Activated naive CD8-positive, alpha-beta T cell treated with anti-CD3 and anti-CD28 coated beads, Interleukin-2, amount 50 U/mL, for 16 hours (primary cell): Measurements from ENCODE around the gene OTOS.

ENCODE experiments used
- DNase-seq: peaks from one replicate; pipeline ENCODE4 v3.0.0-alpha.2; 2020; ENCODE audit warnings: low read depth, low spot score

OTOS gene

GRCh38 chr2:240151477-240152031 lies 11.1 kb upstream of the OTOS start:
- DNase-seq = no peak

GRCh38 chr2:240149943-240150784 lies 9.7 kb upstream of the OTOS start:
- no peak for DNase-seq

- DNase-seq = no peak
These were observed 7.6 kb upstream of the OTOS start for GRCh38 chr2:240147911-240148587.

GRCh38 chr2:240147382-240147781 lies 6.9 kb upstream of the OTOS start:
- no peak for DNase-seq

GRCh38 chr2:240146627-240147278 lies 6.3 kb upstream of the OTOS start:
- no peak for DNase-seq

- no peak for DNase-seq
These were observed 5.7 kb upstream of the OTOS start for GRCh38 chr2:240146141-240146561.

GRCh38 chr2:240145461-240145860 lies 5.0 kb upstream of the OTOS start:
- no peak for DNase-seq

GRCh38 chr2:240144649-240145261 lies 4.3 kb upstream of the OTOS start:
- no peak for DNase-seq

GRCh38 chr2:240143801-240144648 lies 3.6 kb upstream of the OTOS start:
- peak; percentile 69 for DNase-seq

- DNase-seq = no peak
These were observed 2.8 kb upstream of the OTOS start for GRCh38 chr2:240143276-240143675.

GRCh38 chr2:240142859-240143258 lies 2.4 kb upstream of the OTOS start:
- DNase-seq = no peak

- no peak for DNase-seq
These were observed 1.9 kb upstream of the OTOS start for GRCh38 chr2:240142256-240142775.

- no peak for DNase-seq
These were observed 1.3 kb upstream of the OTOS start for GRCh38 chr2:240141736-240142135.

- DNase-seq = no peak
These were observed 462 bp upstream of the OTOS start for GRCh38 chr2:240140920-240141319.

- no peak for DNase-seq
These were observed 628 bp downstream of the OTOS start for GRCh38 chr2:240139666-240140393.

GRCh38 chr2:240139011-240139441 lies 1.4 kb downstream of the OTOS start:
- no peak for DNase-seq

GRCh38 chr2:240138254-240138984 lies 2.0 kb downstream of the OTOS start:
- no peak for DNase-seq

- no peak for DNase-seq
These were observed 2.7 kb downstream of the OTOS start for GRCh38 chr2:240137596-240138253.
